HG02884 (cell line): Measurements from ENCODE around the gene EPS15.
"Not testable (repeated sequence)": the region's sequence is repeated elsewhere in the genome, so short reads cannot be mapped to it uniquely, and the experiment has no call there.

ENCODE experiments used
- ATAC-seq: cut with Tn5 transposase; IDR thresholded peaks from one replicate; pipeline ENCODE4 v1.9.1; 2021; ENCODE audit warnings: mild to moderate bottlenecking, moderate library complexity; ENCODE audit not compliant: unreplicated experiment

EPS15 gene

DNA sequence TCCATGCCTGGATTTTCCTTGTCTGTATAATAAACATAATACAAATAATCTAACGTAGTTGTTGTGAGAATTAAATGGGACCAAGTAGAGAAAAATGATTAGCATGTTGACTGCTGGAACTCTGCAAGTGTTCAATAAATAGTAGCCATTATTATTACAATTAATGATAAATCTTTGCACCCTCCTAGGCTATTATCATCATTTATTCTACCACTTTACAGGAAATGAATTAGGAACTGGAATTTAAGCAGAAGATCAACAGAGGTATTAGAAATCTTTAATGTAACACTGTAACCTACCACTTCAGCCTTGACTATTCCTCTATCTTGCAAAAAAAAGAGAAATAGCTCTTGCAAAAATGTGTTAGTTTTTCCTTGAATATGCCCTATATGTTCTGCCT lies 126.8 kb downstream of the EPS15 start:
- ATAC-seq: no peak

DNA sequence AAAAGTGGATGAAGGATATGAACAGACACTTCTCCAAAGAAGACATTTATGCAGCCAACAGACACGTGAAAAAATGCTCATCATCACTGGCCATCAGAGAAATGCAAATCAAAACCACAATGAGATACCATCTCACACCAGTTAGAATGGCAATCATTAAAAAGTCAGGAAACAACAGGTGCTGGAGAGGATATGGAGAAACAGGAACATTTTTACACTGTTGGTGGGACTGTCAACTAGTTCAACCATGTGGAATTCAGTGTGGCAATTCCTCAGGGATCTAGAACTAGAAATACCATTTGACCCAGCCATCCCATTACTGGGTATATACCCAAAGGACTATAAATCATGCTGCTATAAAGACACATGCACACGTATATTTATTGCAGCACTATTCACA lies 128.4 kb downstream of the EPS15 start:
- ATAC-seq: not testable (repeated sequence)

DNA sequence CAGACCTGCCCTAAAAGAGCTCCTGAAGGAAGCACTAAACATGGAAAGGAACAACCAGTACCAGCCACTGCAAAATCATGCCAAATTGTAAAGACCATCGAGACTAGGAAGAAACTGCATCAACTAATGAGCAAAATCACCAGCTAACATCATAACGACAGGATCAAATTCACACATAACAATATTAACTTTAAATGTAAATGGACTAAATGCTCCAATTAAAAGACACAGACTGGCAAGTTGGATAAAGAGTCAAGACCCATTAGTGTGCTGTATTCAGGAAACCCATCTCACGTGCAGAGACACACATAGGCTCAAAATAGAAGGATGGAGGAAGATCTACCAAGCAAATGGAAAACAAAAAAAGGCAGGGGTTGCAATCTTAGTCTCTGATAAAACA lies 131.8 kb downstream of the EPS15 start:
- not testable (repeated sequence) for ATAC-seq

DNA sequence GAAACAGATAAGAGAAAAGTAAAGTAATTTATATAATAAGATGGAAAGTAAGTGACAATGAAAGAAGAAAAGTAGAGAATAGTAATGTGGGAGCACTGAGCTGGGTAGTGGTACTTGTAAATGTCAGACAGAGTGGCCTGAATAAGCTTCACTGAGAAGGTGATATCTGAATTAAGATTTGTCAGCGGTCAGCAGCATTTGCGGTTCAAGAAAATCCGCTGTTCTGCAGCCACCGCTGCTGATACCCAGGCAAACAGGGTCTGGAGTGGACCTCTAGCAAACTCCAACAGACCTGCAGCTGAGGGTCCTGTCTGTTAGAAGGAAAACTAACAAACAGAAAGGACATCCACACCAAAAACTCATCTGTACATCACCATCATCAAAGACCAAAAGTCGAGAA lies 132.8 kb downstream of the EPS15 start:
- ATAC-seq: not testable (repeated sequence)

DNA sequence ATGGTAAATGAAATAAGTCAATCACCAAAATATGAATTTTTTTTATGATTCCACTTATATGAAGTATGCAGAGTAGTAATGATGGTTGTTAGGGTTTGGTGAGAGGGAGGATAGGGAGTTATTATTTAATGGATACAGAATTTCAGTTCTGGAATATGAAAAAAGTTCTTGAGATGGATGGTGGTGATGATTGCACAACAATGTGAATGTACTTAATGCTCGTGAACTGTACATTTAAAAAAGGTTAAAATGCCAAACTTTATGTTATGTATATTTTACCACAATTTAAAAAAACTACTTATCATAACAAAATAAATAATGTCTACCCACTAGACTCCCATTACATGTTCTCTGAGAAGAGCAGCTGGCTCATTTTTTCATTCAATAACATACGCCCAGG lies 133.3 kb downstream of the EPS15 start:
- no peak for ATAC-seq

DNA sequence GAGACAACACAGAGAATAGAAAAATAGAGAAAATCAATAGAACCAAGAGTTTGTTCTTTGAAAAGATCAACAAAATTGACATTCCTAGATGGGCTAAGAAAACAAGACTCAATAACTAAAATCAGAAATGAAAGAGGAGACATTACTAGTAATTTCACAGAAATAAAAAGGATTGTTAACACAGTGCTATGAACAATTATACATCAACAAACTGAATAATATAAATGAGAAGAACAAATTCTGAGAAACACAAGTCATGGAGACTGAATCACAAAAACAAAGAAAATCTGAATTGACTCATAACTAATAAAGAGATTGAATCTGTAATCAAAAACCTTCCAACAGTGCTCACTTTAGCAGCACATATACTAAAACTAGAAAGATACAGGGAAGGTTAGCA lies 137.1 kb downstream of the EPS15 start:
- ATAC-seq: no peak

DNA sequence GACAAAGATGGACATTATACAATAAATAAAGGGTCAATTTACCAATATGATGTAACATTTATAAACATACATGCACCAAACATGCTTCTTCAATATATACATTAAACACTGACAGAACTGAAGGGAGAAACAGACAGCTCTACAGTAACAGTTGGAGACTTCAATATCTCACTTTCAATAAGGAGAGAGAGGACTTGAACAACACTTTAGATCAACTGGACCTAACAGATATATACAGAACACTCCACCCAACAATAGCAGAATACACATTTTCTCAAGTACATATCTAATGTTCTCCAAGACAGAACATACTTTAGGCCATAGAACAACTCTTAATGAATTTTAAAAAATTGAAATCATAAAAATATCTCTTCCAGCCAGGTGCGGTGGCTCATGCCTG lies 138.1 kb downstream of the EPS15 start:
- ATAC-seq: no peak

DNA sequence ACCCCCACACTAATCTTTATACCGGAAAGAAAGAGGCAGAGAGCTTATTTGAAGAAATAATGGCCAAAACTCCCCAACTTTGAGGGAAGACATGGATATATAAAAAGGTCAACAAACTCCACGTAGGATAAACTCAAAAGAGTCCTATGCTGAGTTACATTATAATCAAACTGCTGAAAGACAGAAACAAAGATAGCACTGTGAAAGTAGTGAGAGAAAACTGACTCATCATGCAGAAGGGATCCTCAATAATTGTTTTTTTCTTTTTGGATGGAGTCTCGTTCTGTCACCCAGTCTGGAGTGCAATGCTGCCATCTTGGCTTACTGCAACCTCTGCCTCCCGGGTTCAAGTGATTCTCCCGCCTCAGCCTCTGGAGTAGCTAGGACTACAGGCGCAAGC lies 140.2 kb downstream of the EPS15 start:
- ATAC-seq: no peak

DNA sequence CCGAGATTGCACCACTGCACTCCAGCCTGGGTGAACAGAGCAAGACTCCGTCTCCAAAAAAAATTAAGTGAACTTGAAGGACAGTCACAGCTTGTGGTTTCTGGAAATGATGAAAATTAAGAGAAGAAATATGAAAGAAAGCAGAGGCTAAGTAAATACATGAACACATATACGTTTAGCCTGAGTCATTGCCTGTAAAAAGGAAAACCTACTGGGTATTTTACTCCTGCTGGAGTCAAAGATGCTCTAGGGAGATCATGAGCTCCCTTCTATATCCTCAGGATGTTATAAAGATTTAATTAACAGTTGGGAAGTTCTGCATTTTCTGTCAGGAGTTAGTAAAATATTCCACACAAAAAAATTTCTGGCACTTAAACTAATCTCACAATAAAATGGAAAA lies 145.2 kb downstream of the EPS15 start:
- no peak for ATAC-seq

DNA sequence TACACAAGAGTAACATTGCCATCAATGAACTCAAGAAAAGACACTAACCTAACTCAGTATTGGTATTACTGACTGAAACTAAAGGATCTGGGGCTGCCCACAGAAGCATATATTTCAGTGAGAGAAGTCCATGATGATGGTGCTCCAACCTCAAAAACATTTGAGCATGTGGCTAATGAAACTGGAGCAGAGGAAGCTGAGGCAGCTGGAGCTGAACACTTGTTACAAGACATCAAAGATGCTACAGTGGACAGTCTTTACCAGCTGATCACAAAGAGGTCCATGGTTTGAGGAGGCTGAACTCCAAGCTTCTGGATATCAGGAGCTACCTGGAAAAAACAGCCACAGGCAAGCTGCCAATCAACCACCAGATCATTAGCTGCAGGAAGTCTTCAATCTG lies 146.5 kb downstream of the EPS15 start:
- ATAC-seq: no peak

DNA sequence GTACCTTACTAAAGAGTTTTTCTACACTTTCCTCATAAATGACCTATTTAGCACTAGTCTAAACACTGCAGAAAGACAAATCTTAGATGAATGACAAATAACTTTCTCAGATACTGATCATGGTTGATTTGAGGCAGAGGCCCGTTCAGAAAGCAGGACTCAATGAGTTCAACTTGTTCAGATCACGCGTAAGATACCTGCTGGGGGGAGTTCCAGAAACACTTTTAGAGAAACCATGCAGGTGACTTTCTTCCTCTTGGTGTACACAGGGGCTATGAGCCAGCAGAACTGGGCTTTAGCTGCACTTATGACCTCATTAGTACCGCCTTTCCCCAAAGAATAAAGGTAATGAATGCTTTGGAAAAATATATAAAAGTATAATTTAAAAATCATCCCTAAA lies 149.9 kb downstream of the EPS15 start:
- ATAC-seq: no peak

DNA sequence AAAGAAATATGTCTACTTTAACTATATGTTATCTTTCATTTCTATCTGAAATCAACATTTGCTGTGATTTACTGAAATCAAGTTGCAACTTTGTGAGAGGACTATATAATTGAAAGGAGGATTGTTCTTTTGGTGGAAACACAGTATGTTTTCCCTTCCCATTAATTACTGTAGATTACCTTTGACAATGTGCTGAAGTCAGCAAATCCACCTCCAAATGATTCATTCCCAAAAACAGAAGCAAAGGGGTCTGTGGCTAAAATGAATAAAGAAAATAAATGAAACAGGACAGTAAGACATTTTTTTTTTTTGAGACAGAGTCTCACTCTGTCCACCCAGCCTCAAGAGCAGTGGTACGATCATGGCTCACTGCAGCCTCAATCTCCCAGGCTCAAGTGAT lies 153.3 kb downstream of the EPS15 start:
- ATAC-seq: no peak

DNA sequence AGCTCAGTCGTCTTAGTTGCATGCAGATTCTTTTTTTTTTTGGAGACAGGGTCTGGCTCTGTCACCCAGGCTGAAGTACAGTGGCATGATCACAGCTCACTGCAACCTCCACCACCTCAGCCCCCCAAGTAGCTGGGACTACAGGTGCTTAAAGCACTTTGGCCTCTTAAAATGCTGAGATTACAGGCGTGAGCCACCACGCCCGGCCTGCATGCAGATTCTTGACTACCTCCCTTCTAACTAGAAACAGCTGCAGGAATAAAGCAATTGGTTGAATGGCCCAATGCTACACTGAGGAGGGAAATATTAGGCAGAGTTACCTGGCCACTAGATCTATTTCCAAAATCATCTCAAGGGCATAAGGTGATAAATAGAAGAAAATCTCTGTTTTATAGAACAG lies 159.2 kb downstream of the EPS15 start:
- ATAC-seq: no peak

DNA sequence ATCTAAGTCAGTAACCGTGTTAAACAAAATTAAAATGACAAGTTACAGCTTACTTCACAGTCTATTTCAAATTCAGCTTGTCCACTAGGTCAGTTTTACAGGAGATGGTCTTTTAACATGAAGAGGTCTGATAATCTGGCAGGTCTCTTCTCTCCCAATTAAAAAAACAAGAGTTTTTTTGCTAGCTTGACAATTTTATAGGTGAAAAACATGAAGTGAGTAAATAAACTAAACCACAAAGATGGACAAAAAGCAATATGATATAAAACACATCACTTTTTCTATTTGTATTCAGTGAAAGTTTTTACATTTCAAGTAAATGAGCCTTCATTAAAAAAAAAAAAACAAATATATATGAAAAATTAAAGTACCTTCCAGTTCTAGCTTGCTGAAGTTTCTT lies 163.7 kb downstream of the EPS15 start:
- ATAC-seq: no peak

DNA sequence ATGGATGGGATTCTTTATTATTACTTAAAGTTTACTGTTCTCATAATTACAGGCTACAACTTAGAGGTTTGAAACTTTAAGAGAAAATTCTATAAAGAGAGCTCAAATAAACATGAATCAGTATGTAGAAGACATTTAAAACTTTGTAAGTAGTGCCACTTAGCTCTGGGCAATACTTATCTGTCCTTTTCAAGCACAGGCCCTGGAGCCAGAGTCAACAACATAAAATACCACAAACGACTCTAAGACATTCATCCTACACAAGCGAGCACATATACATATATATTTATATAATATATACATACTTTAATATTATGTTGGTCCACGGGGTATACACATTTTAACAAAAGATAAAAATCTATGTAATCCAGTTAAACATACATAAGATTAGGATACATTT lies 164.7 kb downstream of the EPS15 start:
- no peak for ATAC-seq

DNA sequence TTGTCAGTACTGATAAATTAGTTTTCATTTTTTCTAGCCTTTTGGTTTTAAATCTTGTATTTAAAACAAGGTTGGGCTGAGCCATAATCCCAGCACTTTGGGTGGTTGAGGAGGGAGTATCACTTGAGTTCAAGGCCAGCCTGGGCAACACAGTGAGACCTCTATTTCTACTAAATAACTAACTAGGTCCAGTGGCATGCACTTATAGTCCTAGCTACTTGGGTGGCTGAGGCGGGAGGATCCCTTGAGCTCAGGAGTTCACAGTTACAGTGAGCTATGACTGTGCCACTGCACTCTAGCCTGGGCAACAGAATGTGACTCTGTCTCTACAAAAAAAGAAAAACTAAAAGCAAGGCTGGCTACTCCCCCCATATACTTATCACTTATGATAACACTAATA lies 167.2 kb downstream of the EPS15 start:
- no peak for ATAC-seq

DNA sequence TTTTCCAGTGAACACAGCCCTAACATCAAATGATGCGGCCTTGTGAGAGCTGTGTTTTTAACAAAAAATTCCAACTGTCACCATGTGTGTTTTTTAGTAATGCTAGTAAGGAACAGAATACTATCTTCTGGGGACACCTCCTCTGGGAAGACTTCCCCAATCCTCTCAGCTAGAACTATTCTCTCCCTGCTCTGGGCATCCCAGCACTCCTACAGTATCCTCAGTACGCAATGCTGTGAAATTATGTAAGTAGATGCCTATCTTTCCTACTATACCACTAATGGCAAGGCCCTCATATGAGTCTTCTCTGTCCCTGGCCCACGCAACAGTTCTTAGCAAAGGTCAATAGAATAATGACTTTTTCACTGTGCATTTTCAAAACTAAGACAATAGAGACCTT lies 169.2 kb downstream of the EPS15 start:
- no peak for ATAC-seq

DNA sequence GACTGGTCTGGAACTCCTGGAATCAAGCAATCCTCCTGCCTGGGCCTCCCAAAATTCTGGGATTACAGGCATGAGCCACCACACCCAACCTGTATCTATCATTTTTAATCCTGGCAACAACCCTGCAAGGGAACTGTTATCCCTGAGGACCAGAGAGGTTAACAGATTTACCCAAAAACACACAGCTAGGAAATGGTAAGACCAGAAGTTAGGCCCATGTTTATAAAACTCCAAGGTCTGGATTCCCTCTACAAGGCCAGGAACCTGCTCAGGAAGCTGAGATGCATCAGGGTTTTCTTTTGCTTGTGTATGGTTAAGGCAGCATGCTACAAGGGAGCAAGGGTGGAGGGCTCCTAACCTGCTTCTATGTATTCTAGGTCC lies 170.9 kb downstream of the EPS15 start:
- no peak for ATAC-seq

DNA sequence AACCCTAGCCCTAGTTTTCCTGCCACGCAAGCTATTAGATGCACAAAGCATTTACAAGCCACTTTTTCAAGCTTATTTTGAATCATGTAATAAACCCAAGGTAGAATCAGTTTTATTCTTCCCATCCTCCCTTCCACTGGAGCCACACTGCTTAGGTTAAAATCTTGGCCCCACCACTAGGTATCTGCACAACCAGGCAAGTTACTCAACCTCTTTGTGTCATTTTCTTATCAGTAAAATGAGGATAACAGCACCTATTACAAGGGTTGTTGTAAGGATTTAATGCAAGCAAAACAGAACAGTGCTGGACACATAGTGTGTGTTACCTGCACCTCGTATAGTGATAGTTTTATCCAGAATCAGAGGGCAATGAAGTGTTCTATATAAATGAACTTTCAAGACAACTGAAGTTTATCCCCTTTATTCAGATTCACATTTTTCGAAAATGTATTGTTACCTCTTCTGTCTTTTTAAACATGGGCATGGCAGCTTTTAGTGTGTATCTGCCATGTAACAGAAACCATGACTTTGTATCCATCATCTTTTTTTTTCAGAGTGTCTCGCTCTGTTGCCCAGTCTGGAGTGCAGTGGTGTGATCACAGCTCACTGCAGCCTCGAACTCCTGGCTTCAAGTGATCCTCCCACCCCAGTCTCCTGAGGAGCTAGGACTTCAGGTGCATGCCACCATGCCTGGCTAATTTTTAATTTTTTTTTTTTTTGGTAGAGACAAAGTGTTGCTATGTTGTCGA lies 171.5 kb downstream of the EPS15 start:
- no peak for ATAC-seq

DNA sequence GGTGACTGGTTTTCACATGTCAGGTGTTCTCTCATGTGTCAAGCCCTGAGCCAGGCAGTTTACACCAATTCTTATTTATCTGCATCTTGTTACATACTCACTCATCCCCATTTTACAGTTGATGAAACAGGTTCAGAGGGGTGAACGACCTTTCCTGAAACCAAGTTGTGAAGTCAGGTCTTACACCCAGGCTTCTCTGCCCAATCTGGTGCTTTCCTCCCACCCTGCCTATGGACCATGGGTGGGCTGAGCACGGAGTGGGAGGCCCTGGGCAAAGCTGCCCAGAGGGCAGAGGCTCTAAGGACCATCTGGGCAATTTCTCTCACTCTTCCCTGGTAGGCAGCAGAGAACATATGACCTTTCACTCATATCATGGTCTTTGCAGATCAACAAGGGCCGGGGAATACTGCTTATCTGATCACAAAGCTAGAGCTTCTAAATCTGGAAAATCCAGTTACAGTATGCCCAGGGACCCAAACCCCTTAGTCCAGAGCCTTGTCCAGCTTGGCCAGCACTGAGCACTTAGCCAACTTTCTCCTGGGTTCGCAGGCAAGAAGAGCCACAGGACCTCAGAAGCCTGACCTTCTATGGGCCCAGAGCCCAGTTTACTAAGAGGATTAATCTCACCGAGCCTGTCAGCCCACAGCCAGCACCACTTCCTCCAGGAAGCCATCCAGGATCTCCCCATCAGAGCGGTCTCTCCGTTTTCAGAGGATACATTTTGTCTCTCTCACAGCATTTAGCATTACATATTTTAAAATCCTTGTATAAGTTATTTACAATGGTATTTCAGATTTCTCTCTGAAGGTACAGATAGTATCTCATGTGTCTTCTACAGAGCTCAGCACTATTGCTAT lies 172.8 kb downstream of the EPS15 start:
- ATAC-seq: no peak

DNA sequence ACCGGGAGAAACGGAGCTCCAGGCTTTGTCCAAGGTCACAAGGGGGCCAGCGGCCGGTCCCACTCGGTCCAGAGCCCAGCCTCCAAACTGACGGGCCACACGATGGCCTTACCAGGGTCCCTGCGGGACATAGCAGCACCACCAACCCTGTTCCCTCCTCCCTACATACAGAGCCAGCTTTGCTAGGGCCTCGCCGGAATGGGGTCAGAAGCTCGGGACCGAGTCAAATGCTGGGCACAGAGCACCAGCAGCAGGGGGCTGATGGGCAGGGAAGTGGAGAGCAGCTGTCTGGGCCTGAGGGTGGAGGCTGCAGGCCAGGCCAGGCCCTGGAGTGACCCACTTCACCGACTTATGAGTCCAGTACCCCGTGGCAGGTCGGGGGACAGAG lies 173.8 kb downstream of the EPS15 start:
- no peak for ATAC-seq

DNA sequence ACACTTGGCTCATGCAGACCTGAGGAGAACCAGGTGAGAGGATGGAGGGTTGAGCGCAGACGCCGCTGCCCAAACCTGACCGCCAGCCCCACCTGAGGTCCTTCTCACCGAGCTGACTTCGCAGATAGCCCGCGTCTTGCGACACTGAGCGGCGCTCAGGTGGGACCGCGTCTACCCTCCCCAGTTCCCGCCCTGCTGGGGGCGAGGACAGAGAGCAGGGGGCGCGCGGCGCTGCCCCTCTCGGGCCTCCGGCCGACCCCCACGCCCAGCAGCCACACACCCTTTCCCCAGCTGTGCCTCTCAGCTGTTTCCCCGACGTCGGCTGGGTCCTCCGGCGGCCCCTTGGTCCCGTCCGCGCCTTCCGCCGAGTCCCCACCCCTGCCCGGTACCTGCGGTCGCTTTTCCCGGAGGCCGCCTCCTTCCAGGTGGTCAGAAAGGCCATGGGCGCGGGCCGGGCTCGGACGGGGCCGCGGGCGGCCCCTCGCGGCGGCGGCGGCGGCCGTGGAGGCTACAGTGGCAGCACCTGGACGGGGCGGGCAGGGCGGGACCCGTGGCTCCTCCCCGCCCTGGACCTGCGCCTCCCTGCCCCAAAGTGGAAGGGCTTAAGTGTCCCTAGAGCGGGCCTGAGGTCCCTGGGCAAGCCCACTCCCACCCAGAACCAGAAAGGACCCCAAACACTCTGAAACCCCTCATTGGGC lies 174.3 kb downstream of the EPS15 start:
- ATAC-seq: no peak
